Sigmoid colon (tissue), 3 donors: ENCODE measurements around the gene STX1B.

ENCODE experiments used
- POLR2A ChIP-seq, 2 donors: fragments of 450-650 bp; IDR thresholded peaks; one replicate each; pipeline ENCODE4 v1.6.1; 2016; ENCODE audit warnings: antibody characterized with exemption in 2 of 2, mild to moderate bottlenecking in 2 of 2, moderate library complexity in 2 of 2
- TF ChIP-seq, protein P1 (sequence below), 4 experiments: fragments of 450-650 bp in 3 of 4; fragments of 200-600 bp in 1 of 4; IDR thresholded peaks; one replicate each; pipeline ENCODE4 v1.5.1; 2016 to 2019; ENCODE audit warnings: antibody characterized with exemption in 4 of 4, mild to moderate bottlenecking in 3 of 4, moderate library complexity in 2 of 4

DNA sequence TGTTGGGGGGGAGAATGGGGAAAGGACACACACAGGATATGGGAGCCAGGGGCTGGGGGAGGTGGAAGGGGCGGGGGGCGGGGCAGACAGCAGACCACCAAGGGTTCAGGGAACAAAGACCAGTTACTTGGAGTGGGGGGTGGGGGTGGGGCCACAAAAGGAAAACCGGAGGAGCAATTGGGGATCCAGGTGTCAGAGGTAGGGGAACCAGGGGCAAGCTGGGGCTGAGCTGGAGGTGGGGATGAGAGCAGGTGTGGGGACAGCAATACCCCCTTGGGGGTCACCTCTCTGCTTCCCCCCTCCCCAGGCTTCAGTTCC is 62.9 kb downstream of the STX1B start:
- TF ChIP-seq, protein P1, sequence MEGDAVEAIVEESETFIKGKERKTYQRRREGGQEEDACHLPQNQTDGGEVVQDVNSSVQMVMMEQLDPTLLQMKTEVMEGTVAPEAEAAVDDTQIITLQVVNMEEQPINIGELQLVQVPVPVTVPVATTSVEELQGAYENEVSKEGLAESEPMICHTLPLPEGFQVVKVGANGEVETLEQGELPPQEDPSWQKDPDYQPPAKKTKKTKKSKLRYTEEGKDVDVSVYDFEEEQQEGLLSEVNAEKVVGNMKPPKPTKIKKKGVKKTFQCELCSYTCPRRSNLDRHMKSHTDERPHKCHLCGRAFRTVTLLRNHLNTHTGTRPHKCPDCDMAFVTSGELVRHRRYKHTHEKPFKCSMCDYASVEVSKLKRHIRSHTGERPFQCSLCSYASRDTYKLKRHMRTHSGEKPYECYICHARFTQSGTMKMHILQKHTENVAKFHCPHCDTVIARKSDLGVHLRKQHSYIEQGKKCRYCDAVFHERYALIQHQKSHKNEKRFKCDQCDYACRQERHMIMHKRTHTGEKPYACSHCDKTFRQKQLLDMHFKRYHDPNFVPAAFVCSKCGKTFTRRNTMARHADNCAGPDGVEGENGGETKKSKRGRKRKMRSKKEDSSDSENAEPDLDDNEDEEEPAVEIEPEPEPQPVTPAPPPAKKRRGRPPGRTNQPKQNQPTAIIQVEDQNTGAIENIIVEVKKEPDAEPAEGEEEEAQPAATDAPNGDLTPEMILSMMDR (IDR thresholded peaks at IDR 0.05), result no peak
- TF ChIP-seq POLR2A (IDR thresholded peaks at IDR 0.05), result no peak
